Neural crest cell (in vitro differentiated cells): ENCODE data around the gene MRPL30. TPM values are rescaled to one million over a fixed set of nuclear protein-coding genes. Genes with fewer than 3 reads are reported as not detected.

Experiments
- DNase-seq: peaks from one replicate; pipeline ENCODE4 v3.0.0; 2021; ENCODE audit warnings: low read depth, mixed read lengths, low spot score
- H3K27ac Mint-ChIP-seq: one replicate; pipeline ENCODE4 v1.8.0; 2021; ENCODE audit warnings: mild to moderate bottlenecking, mixed read lengths; ENCODE audit not compliant: unreplicated experiment
- H3K27me3 Mint-ChIP-seq: 2 replicates; pipeline ENCODE4 v1.8.0; 2021; ENCODE audit warnings: low read depth, mild to moderate bottlenecking, mixed read lengths
- H3K36me3 Mint-ChIP-seq: 2 replicates; pipeline ENCODE4 v1.8.0; 2021; ENCODE audit warnings: low read depth, mild to moderate bottlenecking, mixed read lengths
- H3K4me1 Mint-ChIP-seq: 2 replicates; pipeline ENCODE4 v1.8.0; 2021; ENCODE audit warnings: mixed read lengths
- H3K4me3 Mint-ChIP-seq: one replicate; pipeline ENCODE4 v1.8.0; 2021; ENCODE audit warnings: mild to moderate bottlenecking, mixed read lengths
- H3K9me3 Mint-ChIP-seq: 2 replicates; pipeline ENCODE4 v1.8.0; 2021; ENCODE audit warnings: mixed read lengths
- total RNA-seq: library from RNA; stranded (reverse); gene quantifications from 2 replicates; pipeline ENCODE4 v1.2.1, GENCODE V29; 2021
- TF ChIP-seq, protein P1 (sequence below): fragments of 200-600 bp; sonication (generic); conservative IDR thresholded peaks from 2 replicates; pipeline ENCODE4 v1.5.0; 2021; ENCODE audit warnings: antibody characterized with exemption, mild to moderate bottlenecking

Gene MRPL30
- total RNA-seq, 1 donor from 2014 or later, result 44.3 TPM

DNA sequence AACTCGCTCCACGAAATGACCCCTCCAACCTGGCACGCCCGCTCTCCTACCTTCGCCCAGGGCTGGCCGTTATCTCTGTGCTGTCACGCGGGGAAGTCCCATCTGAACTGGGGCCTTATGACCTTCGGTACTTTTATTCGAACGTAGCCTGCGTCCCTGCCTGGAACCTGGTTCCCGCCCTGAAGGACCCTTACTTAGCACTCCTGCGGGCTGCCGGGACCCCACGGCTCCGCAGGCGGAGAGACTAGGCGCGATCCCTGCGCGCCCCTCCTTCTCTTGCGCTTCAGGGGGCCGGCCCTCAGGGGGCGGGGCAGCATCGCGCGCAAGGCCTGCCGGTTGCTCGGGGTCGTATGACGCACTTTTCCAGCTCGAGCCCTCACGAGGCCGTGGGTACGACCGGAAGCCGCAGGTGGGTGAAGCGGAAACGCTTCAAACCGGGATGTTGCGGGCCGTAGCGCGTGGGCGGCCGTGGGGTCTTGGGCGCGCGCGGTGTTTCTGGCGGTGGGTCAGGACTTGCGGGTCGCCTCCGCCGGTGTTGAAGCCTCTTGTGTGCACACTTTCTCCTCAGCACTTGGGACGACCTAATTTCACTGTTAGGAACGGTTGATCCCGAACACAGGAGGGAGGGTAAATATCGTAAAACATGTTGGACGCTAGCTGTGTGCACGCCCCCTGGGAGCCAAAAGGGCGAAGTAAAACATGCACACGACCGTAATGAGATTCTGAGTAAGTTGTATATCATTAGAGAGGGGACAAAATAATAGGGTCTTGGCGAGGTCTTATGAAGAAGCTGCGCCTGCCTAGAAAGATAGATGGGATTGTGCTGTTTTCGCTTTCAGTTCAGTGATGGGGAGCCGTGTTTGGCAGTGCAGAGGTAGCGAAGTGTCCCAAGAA lies 26.1 kb upstream of the MRPL30 start, which contains the start of the genes LIPT1 and TSGA10:
Gene LIPT1 (plus strand): TSS at position 325 of the 894 bp plus-strand sequence. CDS start 6,991 bp downstream, outside the sequence.
Gene TSGA10 (minus strand): TSS at position 300 of the 894 bp plus-strand sequence. CDS start 45,503 bp downstream, outside the sequence.
- Mint-ChIP-seq H3K27ac (peak within 1 kb of the TSS; percentile 94), H3K9me3 (no peaks in the 10 kb centered on the region), H3K4me3 (no peak within 1 kb of the TSS), H3K4me1 (peaks cover 15% of the 10 kb centered on the region), H3K27me3 (no peaks in the 10 kb centered on the region), H3K36me3 (peaks cover 3% of the 10 kb centered on the region)
- TF ChIP-seq, protein P1, sequence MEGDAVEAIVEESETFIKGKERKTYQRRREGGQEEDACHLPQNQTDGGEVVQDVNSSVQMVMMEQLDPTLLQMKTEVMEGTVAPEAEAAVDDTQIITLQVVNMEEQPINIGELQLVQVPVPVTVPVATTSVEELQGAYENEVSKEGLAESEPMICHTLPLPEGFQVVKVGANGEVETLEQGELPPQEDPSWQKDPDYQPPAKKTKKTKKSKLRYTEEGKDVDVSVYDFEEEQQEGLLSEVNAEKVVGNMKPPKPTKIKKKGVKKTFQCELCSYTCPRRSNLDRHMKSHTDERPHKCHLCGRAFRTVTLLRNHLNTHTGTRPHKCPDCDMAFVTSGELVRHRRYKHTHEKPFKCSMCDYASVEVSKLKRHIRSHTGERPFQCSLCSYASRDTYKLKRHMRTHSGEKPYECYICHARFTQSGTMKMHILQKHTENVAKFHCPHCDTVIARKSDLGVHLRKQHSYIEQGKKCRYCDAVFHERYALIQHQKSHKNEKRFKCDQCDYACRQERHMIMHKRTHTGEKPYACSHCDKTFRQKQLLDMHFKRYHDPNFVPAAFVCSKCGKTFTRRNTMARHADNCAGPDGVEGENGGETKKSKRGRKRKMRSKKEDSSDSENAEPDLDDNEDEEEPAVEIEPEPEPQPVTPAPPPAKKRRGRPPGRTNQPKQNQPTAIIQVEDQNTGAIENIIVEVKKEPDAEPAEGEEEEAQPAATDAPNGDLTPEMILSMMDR, result peak; percentile 46
- DNase-seq, result peak; percentile 75

DNA sequence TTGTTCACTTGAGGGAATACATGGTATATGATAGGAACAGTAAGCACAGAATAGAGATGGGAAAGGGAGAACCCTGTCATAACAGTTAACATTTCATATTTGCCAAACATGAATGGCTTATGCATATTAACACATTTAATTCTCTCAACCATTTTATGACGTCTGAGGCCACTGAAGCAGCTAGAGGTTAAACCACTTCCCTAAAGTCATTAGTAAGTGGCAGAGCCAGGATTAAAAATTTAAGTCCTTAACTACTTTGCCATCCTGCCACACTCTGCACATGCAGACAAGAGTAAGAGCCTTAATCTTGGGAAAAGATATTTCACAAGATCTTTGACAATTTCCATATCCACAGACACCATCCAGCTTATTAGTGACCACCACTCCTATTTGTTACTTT lies 24.1 kb upstream of the MRPL30 start:
- no peak overlapping the region for H3K27ac Mint-ChIP-seq

DNA sequence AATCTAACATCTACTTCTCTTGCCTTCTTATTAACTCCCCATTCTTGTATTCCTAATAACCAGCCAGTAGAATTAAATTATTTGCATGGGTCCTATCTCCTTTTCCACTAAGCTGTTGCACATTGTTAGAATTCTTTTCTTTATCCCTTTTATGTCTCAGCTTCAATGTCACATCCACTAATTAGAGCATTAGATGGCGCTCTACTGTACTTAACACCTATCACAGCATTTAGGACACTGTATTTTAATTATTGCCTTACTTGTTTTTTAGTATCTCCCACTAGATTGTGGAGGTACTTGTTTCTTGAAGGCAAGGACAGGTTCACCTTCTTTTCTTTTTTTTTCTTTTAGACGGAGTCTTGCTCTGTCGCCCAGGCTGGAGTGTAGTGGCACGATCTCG lies 22.4 kb upstream of the MRPL30 start:
- peaks cover 15% of the 10 kb centered on the region for H3K4me1 Mint-ChIP-seq
- no peaks in the 10 kb centered on the region for H3K9me3 Mint-ChIP-seq
- no peaks in the 10 kb centered on the region for H3K27me3 Mint-ChIP-seq
- peak overlapping the region; percentile 44 for H3K4me3 Mint-ChIP-seq
- H3K36me3 Mint-ChIP-seq, result peaks cover 3% of the 10 kb centered on the region
- DNase-seq, result no peak
- TF ChIP-seq, protein P1, result no peak
- H3K27ac Mint-ChIP-seq, result no peak overlapping the region

More for the DNA sequence above, 24.1 kb upstream of the MRPL30 start:
- no peak for DNase-seq
- Mint-ChIP-seq H3K9me3 (no peaks in the 10 kb centered on the region), H3K36me3 (peaks cover 3% of the 10 kb centered on the region), H3K4me3 (peak overlapping the region; percentile 75), H3K27me3 (no peaks in the 10 kb centered on the region), H3K4me1 (peaks cover 15% of the 10 kb centered on the region)
- TF ChIP-seq, protein P1, result no peak

DNA sequence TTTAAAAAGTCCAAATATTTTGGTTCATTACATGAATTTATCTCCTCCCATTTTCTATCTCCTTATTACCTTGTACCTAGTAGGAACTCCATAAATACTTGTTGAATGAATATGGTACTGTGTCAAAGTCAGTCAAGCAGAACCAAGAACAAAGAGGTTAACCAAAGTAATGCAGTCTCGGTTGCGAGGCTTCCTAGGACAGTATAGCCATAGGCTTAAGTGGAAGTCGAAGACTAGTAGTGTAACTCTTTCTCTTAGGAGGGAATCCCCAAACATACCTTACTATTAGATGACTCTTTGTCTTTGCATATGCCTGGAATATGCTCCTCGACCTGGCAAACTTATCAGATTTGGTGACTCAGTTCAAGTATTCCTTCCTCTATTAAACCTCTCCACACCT lies 21.4 kb upstream of the MRPL30 start:
- no peak overlapping the region for H3K27ac Mint-ChIP-seq
- peak overlapping the region; percentile 3 for H3K4me3 Mint-ChIP-seq
- peaks cover 15% of the 10 kb centered on the region for H3K4me1 Mint-ChIP-seq
- H3K27me3 Mint-ChIP-seq, result no peaks in the 10 kb centered on the region
- DNase-seq, result no peak
- TF ChIP-seq, protein P1, result no peak
- peaks cover 3% of the 10 kb centered on the region for H3K36me3 Mint-ChIP-seq
- no peaks in the 10 kb centered on the region for H3K9me3 Mint-ChIP-seq

DNA sequence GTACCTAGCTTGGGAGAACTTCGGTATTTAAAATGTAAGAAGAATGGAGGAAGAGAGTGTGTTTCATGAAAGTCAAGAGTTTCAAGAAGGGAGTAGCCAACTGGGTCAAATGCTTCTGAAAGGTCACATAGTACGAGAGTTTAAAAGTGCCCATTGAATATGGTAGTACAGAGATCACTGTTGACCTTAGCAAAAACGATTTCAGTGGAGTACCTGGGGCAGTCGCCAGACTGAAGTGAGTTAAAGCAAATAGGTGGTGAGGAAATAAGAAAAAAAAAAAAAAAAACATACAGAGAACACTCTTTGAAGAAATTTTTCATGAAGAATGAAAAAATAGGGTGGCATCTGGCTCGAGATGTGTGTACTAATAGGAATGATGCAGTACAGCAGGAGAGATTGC lies 14.8 kb upstream of the MRPL30 start:
- no peaks in the 10 kb centered on the region for H3K4me1 Mint-ChIP-seq
- no peaks in the 10 kb centered on the region for H3K9me3 Mint-ChIP-seq
- H3K27ac Mint-ChIP-seq, result no peak overlapping the region
- H3K4me3 Mint-ChIP-seq, result no peak overlapping the region
- no peak for DNase-seq
- TF ChIP-seq, protein P1, result no peak
- H3K27me3 Mint-ChIP-seq, result no peaks in the 10 kb centered on the region
- H3K36me3 Mint-ChIP-seq, result no peaks in the 10 kb centered on the region
